CD8-positive, alpha-beta memory T cell (primary cell): ENCODE measurements around the gene PLA2G2A. TPM values are rescaled to one million over a fixed set of nuclear protein-coding genes. Genes with fewer than 3 reads are reported as not detected.
"Not testable (repeated sequence)": the region's sequence is repeated elsewhere in the genome, so short reads cannot be mapped to it uniquely, and the experiment has no call there.

ENCODE experiments used
- CTCF ChIA-PET: fragments of 350-600 bp; sonication (Branson Sonifier 250); formaldehyde crosslinking; loops from one replicate; lab custom pipeline; 2021; ENCODE audit warnings: antibody characterized with exemption; lab: Charles Lee
- POLR2A ChIA-PET: fragments of 350-600 bp; sonication (Branson Sonifier 250); formaldehyde crosslinking; loops from one replicate; lab custom pipeline; 2021; ENCODE audit warnings: antibody characterized with exemption; lab: Charles Lee
- DNase-seq, 5 donors: peaks; one replicate each; pipeline versions ENCODE4 v3.0.0 to v3.0.0-alpha.2; 2020 to 2022; ENCODE audit warnings: mixed read lengths in 1 of 5
- H3K27ac ChIP-seq: one replicate; pipeline ENCODE4 v1.7.0; 2013; ENCODE audit warnings: low read depth, mild to moderate bottlenecking, low read length, moderate library complexity
- H3K27me3 ChIP-seq: 2 replicates; pipeline ENCODE4 v1.7.0; 2013; ENCODE audit warnings: low read length, mild to moderate bottlenecking; ENCODE audit not compliant: insufficient read depth, poor library complexity, severe bottlenecking
- H3K36me3 ChIP-seq: 2 replicates; pipeline ENCODE4 v1.7.0; 2013; ENCODE audit warnings: mild to moderate bottlenecking, low read length, moderate library complexity; ENCODE audit not compliant: insufficient read depth
- H3K4me1 ChIP-seq: 2 replicates; pipeline ENCODE4 v1.7.0; 2013; ENCODE audit warnings: mild to moderate bottlenecking, low read length, moderate library complexity; ENCODE audit not compliant: insufficient read depth
- H3K4me3 ChIP-seq: 2 replicates; pipeline ENCODE4 v1.7.0; 2013; ENCODE audit warnings: mild to moderate bottlenecking, low read length
- H3K9me3 ChIP-seq: 2 replicates; pipeline ENCODE4 v1.7.0; 2013; ENCODE audit warnings: mild to moderate bottlenecking, low read length
- H3K27ac Mint-ChIP-seq, 8 donors: one replicate each; pipeline ENCODE4 v1.8.0; 2020 to 2021; ENCODE audit warnings: mixed read lengths in 8 of 8, mild to moderate bottlenecking in 6 of 8, inconsistent platforms in 3 of 8, moderate library complexity in 3 of 8
- H3K27me3 Mint-ChIP-seq, 2 donors: one replicate each; pipeline ENCODE4 v1.8.0; 2020 to 2021; ENCODE audit warnings: mixed read lengths in 2 of 2, mild to moderate bottlenecking in 1 of 2, moderate library complexity in 1 of 2
- H3K36me3 Mint-ChIP-seq, 3 donors: one replicate each; pipeline ENCODE4 v1.8.0; 2020 to 2021; ENCODE audit warnings: mixed read lengths in 3 of 3, inconsistent platforms in 1 of 3, mild to moderate bottlenecking in 1 of 3
- H3K4me1 Mint-ChIP-seq, 3 donors: one replicate each; pipeline ENCODE4 v1.8.0; 2020 to 2021; ENCODE audit warnings: mixed read lengths in 3 of 3, inconsistent platforms in 1 of 3, mild to moderate bottlenecking in 1 of 3
- H3K4me3 Mint-ChIP-seq, 7 donors: one replicate each; pipeline ENCODE4 v1.8.0; 2020 to 2021; ENCODE audit warnings: mixed read lengths in 7 of 7, mild to moderate bottlenecking in 6 of 7, moderate library complexity in 4 of 7, inconsistent platforms in 2 of 7
- H3K9me3 Mint-ChIP-seq, 5 donors: one replicate each; pipeline ENCODE4 v1.8.0; 2020 to 2022; ENCODE audit warnings: mixed read lengths in 5 of 5, mild to moderate bottlenecking in 3 of 5, moderate library complexity in 2 of 5, inconsistent platforms in 1 of 5
- polyA plus RNA-seq: library from polyadenylated mRNA; unstranded; fragments of 300-500 nt; fragmentation: Illumina TruSeq; gene quantifications from one replicate; pipeline ENCODE4 v1.2.3, GENCODE V29; 2021
- total RNA-seq, 2 experiments: library from RNA; stranded (reverse); gene quantifications; one replicate each; pipeline ENCODE4 v1.2.3, GENCODE V29; 2021

Gene PLA2G2A
- total and polyA plus RNA-seq, 3 experiments from 2014 or later = not detected

GRCh38 chr1:19938472-19938871 lies 40.9 kb downstream of the PLA2G2A start:
- no peak overlapping the region for H3K27ac Mint-ChIP-seq
- H3K4me1 Mint-ChIP-seq = no peaks in the 10 kb centered on the region
- DNase-seq = no peak
- peaks cover 2 to 10% of the 10 kb centered on the region in 2 donors for H3K27me3 Mint-ChIP-seq
- H3K9me3 Mint-ChIP-seq = peaks cover 0 to 3% (median 0%) of the 10 kb centered on the region in 5 donors
- Histone ChIP-seq H3K9me3 (no peaks in the 10 kb centered on the region), H3K27me3 (no peaks in the 10 kb centered on the region), H3K4me3 (no peak overlapping the region), H3K27ac (no peak overlapping the region), H3K36me3 (no peaks in the 10 kb centered on the region), H3K4me1 (no peaks in the 10 kb centered on the region)
- no peak overlapping the region for H3K4me3 Mint-ChIP-seq
- ChIA-PET POLR2A (no interaction called here), CTCF (no interaction called here)
- no peaks in the 10 kb centered on the region for H3K36me3 Mint-ChIP-seq

- Histone ChIP-seq H3K36me3 (no peaks in the 10 kb centered on the region), H3K4me3 (no peak overlapping the region), H3K9me3 (peaks cover 6% of the 10 kb centered on the region), H3K4me1 (no peaks in the 10 kb centered on the region), H3K27ac (no peak overlapping the region), H3K27me3 (no peaks in the 10 kb centered on the region)
- no peaks in the 10 kb centered on the region for H3K4me1 Mint-ChIP-seq
- H3K27ac Mint-ChIP-seq = peak overlapping the region in 1 of 8 donors; percentile 14
- CTCF ChIA-PET = no interaction called here
- POLR2A ChIA-PET = interaction anchor here (0.7 kb wide), 1 partner anchor 9 kb away, joined by 4 read pairs; no protein-coding TSS in a partner anchor
- peaks cover 14 to 23% (median 20%) of the 10 kb centered on the region in 5 donors for H3K9me3 Mint-ChIP-seq
- no peak overlapping the region for H3K4me3 Mint-ChIP-seq
- H3K36me3 Mint-ChIP-seq = peaks cover 0 to 16% (median 3%) of the 10 kb centered on the region in 3 donors
- DNase-seq = no peak
- H3K27me3 Mint-ChIP-seq = peaks cover 5 to 10% of the 10 kb centered on the region in 2 donors
Observed at GRCh38 chr1:19936061-19936750, 43.2 kb downstream of the PLA2G2A start.

DNA sequence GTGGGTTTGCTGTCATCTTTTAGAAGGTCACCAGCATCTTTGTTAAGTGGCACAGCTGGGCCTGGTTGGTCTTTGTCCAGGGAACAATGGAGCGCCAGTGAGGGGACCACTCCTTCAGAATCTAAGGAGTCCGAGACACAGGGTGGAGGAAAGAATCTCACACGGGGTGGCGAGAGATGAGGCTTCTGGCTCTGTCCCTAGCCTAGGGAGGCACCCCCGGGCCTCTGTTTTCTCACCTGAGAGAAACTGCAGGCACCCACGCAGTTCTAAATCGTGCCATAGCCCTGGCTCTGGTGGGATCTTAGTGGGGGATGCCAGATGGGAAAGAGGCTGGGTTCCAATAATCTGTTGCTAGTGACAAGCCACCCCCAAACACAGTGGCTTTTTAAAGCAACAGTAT lies 45.1 kb downstream of the PLA2G2A start:
- DNase-seq = no peak
- H3K4me1 ChIP-seq = no peaks in the 10 kb centered on the region
- Mint-ChIP-seq H3K9me3 (peaks cover 14 to 33% (median 27%) of the 10 kb centered on the region in 5 donors), H3K27ac (no peak overlapping the region), H3K4me1 (no peaks in the 10 kb centered on the region), H3K27me3 (peaks cover 3 to 8% of the 10 kb centered on the region in 2 donors), H3K36me3 (peaks cover 0 to 16% (median 3%) of the 10 kb centered on the region in 3 donors), H3K4me3 (no peak overlapping the region)
- H3K36me3 ChIP-seq = no peaks in the 10 kb centered on the region
- no peak overlapping the region for H3K27ac ChIP-seq
- CTCF ChIA-PET = interaction anchor here (1.7 kb wide), 1 partner anchor 17 kb away, joined by 6 read pairs; no protein-coding TSS in a partner anchor
- H3K27me3 ChIP-seq = no peaks in the 10 kb centered on the region
- POLR2A ChIA-PET = no interaction called here
- peaks cover 6% of the 10 kb centered on the region for H3K9me3 ChIP-seq
- no peak overlapping the region for H3K4me3 ChIP-seq

DNA sequence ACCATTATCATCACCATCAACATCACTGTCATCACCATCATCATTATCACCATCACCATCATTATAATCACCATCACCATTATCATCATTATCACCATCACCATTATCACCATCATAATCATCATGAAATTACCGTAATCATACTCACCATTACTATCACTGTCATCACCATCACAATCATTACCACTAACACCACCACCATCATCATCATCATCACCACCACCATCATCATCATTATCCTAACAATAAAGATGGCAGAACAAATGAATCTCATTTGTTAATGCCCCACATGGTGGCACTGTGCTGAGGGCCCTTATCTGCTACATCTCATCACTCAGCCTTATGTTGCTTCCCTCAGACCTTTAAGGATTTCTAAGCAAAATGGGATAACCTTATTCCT lies 46.6 kb downstream of the PLA2G2A start:
- H3K4me1 ChIP-seq = no peaks in the 10 kb centered on the region
- Mint-ChIP-seq H3K27ac (no peak overlapping the region), H3K9me3 (peaks cover 14 to 33% (median 27%) of the 10 kb centered on the region in 5 donors), H3K36me3 (peaks cover 0 to 16% (median 3%) of the 10 kb centered on the region in 3 donors), H3K27me3 (peaks cover 3 to 11% of the 10 kb centered on the region in 2 donors), H3K4me3 (no peak overlapping the region), H3K4me1 (no peaks in the 10 kb centered on the region)
- no peak overlapping the region for H3K4me3 ChIP-seq
- H3K9me3 ChIP-seq = peaks cover 6% of the 10 kb centered on the region
- DNase-seq = no peak
- no peaks in the 10 kb centered on the region for H3K36me3 ChIP-seq
- H3K27ac ChIP-seq = no peak overlapping the region
- H3K27me3 ChIP-seq = no peaks in the 10 kb centered on the region
- CTCF ChIA-PET = interaction anchor here (1.7 kb wide), 1 partner anchor 15 kb away, joined by 6 read pairs; no protein-coding TSS in a partner anchor
- POLR2A ChIA-PET = no interaction called here

DNA sequence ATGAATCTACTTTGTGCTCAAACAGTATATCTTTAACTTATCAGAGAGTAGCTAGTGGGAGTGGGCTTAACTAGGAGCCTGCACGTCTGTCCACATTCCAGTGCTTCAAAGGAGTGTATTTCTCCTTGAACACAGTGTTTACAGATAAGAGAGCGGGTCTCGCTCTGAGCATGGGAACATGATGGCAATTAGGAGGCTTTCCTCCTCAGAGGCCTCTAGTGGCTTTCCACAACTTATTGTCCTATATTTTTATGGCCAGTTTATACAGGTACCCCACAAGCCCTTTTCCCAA lies 52.3 kb downstream of the PLA2G2A start:
- POLR2A ChIA-PET = interaction anchor here (0.6 kb wide), 1 partner anchor 9 kb away, joined by 4 read pairs; no protein-coding TSS in a partner anchor
- H3K36me3 ChIP-seq, H3K4me3 Mint-ChIP-seq, H3K4me3 ChIP-seq, H3K4me1 ChIP-seq, CTCF ChIA-PET, H3K27ac Mint-ChIP-seq, H3K27me3 ChIP-seq, H3K27ac ChIP-seq, H3K4me1 Mint-ChIP-seq, H3K36me3 Mint-ChIP-seq, H3K9me3 ChIP-seq, DNase-seq: not testable (repeated sequence)
- Mint-ChIP-seq H3K27me3 (peaks cover 10% of the 10 kb centered on the region in 2 donors), H3K9me3 (peaks cover 5 to 19% (median 17%) of the 10 kb centered on the region in 5 donors)

DNA sequence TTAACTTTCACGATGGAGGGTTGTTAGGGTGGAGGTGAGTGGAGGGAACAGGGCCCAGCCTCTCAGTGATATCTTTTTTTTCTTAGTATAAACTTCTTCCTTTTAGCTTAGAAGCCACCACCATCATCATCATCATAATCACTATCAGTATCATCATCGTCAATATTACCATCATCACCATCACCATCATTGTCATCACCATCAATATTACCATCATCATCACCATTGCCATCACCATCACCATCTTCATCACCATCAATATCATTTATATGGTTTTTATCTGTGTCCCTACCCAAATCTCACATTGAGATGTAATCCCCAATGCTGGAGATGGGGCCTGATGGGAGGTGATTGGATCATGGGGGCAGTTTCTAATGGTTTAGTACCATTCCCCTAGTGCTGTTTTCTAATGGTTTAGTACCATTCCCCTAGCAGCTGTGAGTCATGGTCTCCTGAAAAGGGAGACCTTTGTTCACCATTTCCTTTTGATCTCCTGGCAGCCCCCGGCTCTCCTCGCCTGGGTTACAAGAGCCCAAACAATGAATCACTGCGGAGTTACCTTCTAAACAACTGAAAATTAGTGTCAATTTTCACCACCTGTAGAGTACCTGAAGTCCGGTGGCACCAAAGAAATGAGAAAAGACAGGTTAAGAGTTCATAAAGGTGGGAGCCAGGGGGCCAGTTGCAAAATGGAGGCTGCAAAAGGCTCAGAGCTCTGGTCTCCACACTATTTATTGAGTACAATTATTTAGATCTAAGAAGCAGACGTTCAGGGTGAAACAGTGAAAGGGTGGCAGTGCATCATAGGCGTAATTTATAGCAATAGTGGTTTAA lies 52.9 kb downstream of the PLA2G2A start:
- DNase-seq = no peak
- no peaks in the 10 kb centered on the region for H3K27me3 ChIP-seq
- no peak overlapping the region for H3K27ac ChIP-seq
- peaks cover 0 to 13% (median 11%) of the 10 kb centered on the region in 5 donors for H3K9me3 Mint-ChIP-seq
- H3K4me3 Mint-ChIP-seq = no peak overlapping the region
- H3K36me3 ChIP-seq = no peaks in the 10 kb centered on the region
- no peaks in the 10 kb centered on the region for H3K4me1 ChIP-seq
- peaks cover 8 to 10% of the 10 kb centered on the region in 2 donors for H3K27me3 Mint-ChIP-seq
- no peaks in the 10 kb centered on the region for H3K4me1 Mint-ChIP-seq
- H3K4me3 ChIP-seq = no peak overlapping the region
- H3K27ac Mint-ChIP-seq = no peak overlapping the region
- POLR2A ChIA-PET = interaction anchor here (0.6 kb wide), 1 partner anchor 9 kb away, joined by 4 read pairs; no protein-coding TSS in a partner anchor
- CTCF ChIA-PET = no interaction called here
- no peaks in the 10 kb centered on the region for H3K36me3 Mint-ChIP-seq
- no peaks in the 10 kb centered on the region for H3K9me3 ChIP-seq
